NCI-H1694 treated with DMSO at 0.1 percent for 48 hours (cell line): Measurements from ENCODE around the gene SIVA1.
A peak's percentile ranks its signal among the peaks of the same experiment; 100 is the strongest.

Source experiments
- DNase-seq: peaks from one replicate; lab custom pipeline; 2025; lab: John Stamatoyannopoulos, UW

The SIVA1 gene

GRCh38 chr14:104771918-104772706 is 19.2 kb downstream of the SIVA1 start:
- no peak for DNase-seq

DNA sequence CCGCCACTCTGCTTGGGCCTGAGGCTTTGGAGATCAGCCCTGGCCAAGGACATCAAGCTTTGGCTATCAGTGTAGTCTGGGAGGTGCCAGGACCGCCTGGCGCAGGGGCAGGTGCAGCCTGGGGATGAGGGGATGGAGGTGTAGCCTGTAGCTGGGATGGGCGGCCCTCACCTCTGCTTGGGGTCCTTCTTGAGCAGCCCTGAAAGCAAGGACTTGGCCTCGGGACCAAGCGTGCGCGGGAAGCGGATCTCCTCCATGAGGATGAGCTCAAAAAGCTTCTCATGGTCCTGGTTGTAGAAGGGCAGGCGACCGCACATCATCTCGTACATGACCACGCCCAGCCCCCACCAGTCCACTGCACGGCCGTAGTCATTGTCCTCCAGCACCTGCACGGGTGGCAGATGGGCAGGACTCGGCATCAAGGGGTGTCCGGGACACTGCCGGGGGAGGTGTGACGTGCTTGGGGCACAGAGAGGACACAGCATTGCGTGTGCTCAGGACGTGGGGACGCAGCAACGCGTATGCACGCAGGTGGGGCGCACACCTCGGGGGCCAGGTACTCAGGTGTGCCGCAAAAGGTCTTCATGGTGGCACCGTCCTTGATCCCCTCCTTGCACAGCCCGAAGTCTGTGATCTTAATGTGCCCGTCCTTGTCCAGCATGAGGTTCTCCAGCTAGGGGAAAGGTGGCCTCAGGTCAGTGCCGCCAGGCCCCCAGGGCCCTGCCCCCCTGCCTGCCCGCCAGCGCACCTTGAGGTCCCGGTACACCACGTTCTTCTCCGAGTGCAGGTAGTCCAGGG is 20.0 kb downstream of the SIVA1 start:
- DNase-seq, result no peak

DNA sequence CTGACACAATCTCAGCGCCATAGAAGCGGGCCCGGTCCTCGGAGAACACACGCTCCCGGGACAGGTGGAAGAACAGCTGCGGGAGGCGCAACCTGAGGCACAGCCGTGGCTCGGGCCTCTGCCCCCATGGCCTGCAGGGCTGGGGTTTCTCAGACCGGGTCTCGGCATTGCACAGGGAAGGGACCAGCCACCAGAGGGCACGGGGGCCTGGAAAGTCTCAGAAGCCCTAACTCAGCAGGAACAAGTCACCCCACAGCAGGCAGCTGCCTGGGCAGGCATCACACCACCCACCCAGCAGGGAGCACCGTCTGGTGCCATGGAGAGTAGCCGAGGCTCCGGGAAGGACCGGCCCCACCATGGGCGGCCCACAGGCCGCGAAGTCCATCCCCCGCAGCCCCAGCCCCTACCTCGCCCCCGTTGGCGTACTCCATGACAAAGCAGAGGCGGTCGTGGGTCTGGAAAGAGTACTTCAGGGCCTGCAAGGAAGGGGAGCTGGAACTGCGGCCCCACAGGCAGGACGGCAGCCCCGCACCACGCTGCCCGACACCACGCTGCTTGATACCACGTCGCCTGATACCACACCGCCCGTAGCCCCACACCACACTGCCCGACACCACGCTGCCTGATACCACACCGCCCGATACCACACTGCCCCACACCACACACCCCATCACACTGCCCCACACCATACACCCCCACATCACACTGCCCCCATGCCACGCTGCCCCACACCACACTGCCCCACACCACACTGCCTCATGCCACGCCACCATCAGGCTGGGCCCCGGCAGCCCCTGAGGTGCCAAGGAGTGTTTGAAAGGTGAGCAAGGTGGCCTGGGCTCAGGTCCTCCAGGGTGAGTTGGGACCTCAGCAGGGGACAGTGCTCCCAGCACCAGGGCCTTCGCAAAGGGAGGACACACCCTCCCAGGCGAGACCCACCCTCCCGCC is 20.8 kb downstream of the SIVA1 start:
- no peak for DNase-seq

- no peak for DNase-seq
These were observed 21.6 kb downstream of the SIVA1 start for GRCh38 chr14:104774453-104775072.

GRCh38 chr14:104775073-104775489 is 22.1 kb downstream of the SIVA1 start:
- no peak for DNase-seq

DNA sequence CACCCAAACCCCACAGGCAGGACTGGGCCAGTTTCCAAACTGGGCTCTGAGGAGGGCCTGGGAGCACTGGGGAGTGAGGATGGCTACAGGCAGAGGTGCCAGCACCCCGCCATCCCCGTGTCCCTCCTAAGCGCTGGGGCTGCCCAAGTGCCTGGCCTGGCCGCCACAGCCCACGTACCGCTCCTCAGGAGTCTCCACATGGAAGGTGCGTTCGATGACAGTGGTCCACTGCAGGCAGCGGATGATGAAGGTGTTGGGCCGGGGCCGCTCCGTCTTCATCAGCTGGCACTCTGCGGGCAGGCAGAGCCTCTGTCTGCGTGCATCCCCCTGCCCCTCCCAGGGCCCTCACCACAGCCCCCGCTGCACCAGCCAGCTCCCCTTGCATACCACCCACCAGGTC is 23.5 kb downstream of the SIVA1 start:
- DNase-seq, result no peak

DNA sequence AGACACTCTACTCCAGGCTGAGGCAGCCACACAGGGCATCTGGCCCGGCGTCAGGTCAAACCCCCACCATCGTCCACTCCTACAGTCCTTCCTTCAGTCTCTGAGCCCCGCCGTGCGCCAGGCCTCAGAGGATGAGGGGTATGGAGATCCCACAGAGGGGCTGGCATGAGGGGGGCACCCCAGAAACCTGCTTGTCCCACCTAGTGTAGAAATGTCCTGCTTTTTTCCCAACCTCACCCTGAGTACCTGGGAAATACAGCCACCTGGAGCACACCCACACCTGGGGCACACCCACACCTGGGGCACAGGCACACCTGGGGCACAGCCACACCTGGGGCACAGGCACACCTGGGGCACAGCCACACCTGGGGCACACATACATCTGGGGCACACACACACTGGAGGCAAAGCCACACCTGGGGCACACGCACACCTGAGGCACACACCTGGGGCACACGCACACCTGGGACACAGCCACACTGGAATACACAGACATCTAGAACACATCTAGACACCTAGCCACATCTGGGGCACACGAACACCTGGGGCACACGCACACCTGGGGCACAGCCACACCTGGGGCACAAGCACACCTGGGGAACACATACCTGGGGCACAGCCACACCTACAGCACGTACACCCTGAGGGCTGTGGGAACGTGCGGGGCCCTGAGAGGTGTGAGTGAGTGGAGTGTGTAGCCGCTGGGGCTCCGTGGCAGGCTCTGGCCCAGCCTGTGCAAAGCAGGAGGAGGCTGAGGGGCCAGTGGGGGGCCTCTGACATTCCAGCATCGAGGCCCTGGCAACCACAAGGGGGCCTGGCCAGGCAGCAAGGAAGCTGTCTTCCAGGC is 24.2 kb downstream of the SIVA1 start:
- no peak for DNase-seq

GRCh38 chr14:104777808-104778249 is 24.9 kb downstream of the SIVA1 start:
- no peak for DNase-seq

DNA sequence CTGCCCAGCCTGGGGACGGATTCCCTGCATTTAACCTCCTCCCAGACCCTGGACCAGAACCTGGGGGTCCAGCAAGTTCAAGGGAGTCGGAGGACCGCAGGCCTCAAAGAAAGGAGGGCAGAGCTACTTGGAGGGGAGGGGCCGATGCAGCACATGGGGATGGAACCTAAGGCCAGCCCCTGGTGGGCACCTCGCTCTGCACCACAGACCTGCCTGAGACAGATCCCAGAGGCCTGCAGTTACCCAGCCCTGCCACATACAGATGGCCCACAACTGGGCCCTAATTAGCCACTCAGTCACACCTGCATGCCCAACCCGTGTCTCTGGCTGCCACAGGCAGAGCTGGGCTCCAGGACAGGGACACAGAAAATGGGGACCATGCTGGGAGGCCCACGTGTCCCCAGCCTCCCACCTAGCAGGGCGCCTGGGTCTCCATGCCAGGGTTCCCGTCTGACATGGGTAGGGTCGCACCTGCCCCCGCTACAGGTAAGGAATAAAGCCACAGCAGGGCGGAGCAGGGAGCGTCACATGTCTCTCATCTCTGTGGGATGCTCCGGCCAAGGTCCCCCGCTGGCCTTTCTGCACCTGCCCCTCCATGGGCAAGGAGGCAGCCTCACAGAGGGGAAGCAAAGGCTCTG is 25.9 kb downstream of the SIVA1 start:
- DNase-seq, result no peak

GRCh38 chr14:104779776-104780512 is 27.0 kb downstream of the SIVA1 start:
- DNase-seq, result no peak

DNA sequence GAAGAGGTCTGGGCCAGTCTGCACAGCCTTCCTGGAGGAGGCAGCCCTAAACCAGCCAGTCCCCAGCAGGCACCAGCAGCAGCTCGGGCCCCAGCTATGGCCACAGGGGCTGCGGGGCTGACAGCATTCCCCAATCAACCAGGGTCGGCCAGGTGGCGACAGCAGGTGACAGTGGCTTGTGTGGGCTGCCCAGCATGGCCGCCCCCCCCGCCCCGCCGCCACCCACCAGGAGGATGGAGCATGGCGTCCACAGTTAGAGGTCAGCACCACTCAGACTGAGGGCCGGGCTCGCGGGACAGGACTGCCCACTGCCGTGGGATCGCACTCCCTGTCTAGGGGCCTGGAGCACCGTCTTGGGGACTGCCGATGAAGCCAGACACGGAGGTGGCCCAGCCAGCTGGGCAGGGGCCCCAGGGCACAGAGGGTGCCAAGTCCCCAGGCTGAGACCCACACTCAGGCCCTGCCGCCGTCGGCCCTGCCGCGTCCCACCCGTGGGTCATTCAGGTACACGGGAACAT is 27.6 kb downstream of the SIVA1 start:
- DNase-seq, result no peak

DNA sequence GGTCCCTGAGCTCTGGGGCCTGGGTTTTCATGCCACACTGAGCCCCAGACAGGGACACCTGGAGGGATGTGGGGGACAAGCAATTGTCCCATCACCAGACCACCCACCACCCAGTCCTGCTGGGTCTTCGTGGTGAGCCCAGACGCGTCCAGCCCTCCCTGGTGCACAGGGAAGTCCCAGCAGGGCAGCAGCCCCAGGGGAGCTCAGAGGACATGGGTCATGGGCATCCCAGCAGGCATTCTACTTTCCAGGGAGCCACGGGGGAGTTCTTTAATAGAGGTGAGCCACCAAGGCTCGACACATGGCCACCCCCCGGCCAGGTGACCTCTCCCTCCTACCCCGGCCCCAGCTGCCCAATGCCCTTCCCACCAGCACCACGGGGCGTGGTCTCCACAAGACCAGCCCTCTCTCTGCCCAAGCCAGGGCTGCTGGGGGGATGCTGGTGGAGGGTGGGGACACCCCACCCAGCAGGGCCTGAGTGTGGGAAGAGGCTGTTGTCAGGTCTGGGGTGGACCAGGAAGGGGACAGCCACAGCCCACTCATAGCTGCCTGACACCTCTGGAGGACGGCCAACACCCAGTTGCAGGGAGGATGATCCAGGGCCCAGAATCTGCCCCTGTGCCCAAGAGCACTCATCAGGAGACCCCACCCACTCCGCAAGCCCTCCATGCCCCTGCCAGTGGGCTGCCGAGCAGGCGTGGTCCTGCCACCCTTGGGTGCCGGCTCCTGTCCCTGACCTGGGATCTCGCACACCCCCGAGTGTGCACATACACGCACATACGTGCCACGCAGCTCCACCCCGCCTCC is 28.5 kb downstream of the SIVA1 start:
- no peak for DNase-seq

- peak; percentile 56 for DNase-seq
These were observed 29.3 kb downstream of the SIVA1 start for GRCh38 chr14:104782086-104782807.

DNA sequence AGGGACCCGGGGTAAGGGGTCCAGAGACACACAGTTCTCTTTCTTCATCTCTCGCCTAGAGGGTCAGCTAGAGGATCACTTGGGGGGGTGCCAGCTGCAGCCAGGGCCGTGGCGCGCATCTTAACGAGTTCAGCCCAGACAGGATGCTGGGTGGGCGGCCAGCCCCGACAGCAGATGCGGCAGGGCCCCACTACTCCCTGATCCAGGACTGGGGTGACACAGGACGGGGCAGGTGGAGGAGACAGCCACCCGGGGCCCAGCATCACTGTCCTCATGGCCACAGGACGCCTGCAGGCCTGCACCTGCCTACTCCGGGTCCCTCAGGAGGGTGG is 29.8 kb downstream of the SIVA1 start:
- DNase-seq, result no peak

DNA sequence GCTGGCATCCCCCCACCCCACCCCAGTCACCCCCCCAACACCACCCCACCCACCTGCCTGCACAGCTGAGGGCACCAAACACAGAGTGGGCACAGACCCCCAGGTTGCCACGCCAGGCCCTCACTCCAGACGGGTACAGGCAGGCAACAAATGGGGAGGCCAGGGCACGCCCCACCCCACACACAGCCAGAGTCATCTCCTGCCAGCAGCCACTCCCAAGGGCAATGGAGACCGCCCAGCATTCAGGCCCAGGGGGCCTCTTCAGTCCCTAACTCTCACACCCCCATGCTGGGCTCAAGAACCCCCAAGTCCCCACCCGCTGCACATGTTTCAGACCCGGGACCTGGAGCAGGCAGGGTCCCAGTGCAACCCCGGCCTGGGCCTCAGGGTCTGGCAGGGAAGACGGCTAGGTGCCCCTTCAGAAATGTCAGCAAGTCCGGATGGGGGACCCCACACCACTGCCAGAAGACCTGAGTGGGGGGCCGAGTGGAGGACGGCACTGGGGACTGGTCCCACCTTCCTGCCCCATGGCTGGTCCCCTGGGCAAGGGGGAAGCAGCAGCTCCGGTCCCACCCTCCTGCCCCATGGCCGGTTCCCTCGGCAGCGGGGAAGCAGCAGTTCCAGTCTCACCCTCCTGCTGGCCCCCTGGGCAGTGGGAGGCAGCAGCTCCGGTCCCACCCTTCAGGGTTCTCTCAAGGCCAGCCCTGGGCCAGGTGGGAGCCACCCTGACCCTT is 30.7 kb downstream of the SIVA1 start:
- no peak for DNase-seq

DNA sequence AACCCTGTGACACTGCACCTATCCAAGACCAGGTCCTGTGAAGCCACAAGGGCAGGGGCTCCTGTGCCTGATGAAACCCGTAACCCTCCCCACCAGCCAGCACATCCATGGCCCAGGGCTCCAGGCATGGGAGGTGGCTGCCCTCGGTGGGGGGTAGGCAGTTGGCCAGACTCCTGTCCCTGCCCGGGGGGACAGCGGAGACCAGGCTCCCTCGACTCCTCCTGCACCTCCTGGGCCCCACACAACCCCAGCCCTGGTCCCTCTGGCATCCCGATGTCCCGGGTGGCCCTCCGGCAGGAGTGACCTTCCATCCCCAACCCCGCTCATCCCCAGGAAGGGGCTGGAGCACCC is 31.2 kb downstream of the SIVA1 start:
- DNase-seq, result no peak
